ENCODE measurements around the gene ASB18. TPM values are rescaled to one million over a fixed set of nuclear protein-coding genes. Genes with fewer than 3 reads are reported as not detected.

ASB18 gene
- total RNA-seq, 1 experiment from 2014 or later: not detected

GRCh38 chr2:236156860-236157194 lies 107.4 kb downstream of the ASB18 start:
- TF ChIP-seq FOXJ3 (CRISPR knock-in tag; IDR thresholded peaks at IDR 0.05; ENCODE audit: borderline replicate concordance) (no peak), RELA (CRISPR knock-in tag; IDR thresholded peaks at IDR 0.05; ENCODE audit: borderline replicate concordance) (no peak), FOXK1 (CRISPR knock-in tag; IDR thresholded peaks at IDR 0.05) (no peak), CREM (CRISPR knock-in tag; IDR thresholded peaks at IDR 0.05) (no peak), NR2C2 (CRISPR knock-in tag; IDR thresholded peaks at IDR 0.05) (no peak), SOX15 (CRISPR knock-in tag; IDR thresholded peaks at IDR 0.05) (no peak), ATF6 (CRISPR knock-in tag; IDR thresholded peaks at IDR 0.05) (no peak), E2F1 (CRISPR knock-in tag; IDR thresholded peaks at IDR 0.05) (no peak), OVOL2 (CRISPR knock-in tag; IDR thresholded peaks at IDR 0.05; ENCODE audit: borderline replicate concordance) (no peak), ZNF425 (CRISPR knock-in tag; conservative IDR thresholded peaks at IDR 0.05) (no peak), JUN (CRISPR knock-in tag; IDR thresholded peaks at IDR 0.05) (no peak), ZNF232 (CRISPR knock-in tag; IDR thresholded peaks at IDR 0.05) (no peak), USF1 (CRISPR knock-in tag; IDR thresholded peaks at IDR 0.05) (no peak), ERG (CRISPR knock-in tag; IDR thresholded peaks at IDR 0.05) (no peak), FOXP4 (CRISPR knock-in tag; IDR thresholded peaks at IDR 0.05) (no peak), HMGA2 (CRISPR knock-in tag; IDR thresholded peaks at IDR 0.05) (no peak), NFYB (CRISPR knock-in tag; conservative IDR thresholded peaks at IDR 0.05; ENCODE audit: low read depth) (no peak), AFF4 (CRISPR knock-in tag; IDR thresholded peaks at IDR 0.05; ENCODE audit: borderline replicate concordance) (no peak), SP1 (CRISPR knock-in tag; conservative IDR thresholded peaks at IDR 0.05) (no peak), PRDM15 (CRISPR knock-in tag; IDR thresholded peaks at IDR 0.05) (no peak)
- ChIA-PET CTCF (interaction anchor here (1.1 kb wide), 1 partner anchor 21 kb away, joined by 5 read pairs; no protein-coding TSS in a partner anchor), POLR2A (no interaction called here)
- no peak overlapping the region for H3K27ac Mint-ChIP-seq
- no peak for DNase-seq (ENCODE audit: low spot score)
- H3K27me3 Mint-ChIP-seq (ENCODE audit: low read depth): peaks cover 79% of the 10 kb centered on the region
- peaks cover 18% of the 10 kb centered on the region for H3K9me3 Mint-ChIP-seq
- peaks cover 31% of the 10 kb centered on the region for H3K4me1 Mint-ChIP-seq
- no peak overlapping the region for H3K4me3 Mint-ChIP-seq
- peaks cover 12% of the 10 kb centered on the region for H3K36me3 Mint-ChIP-seq
- ATAC-seq: no peak

Data from WTC11 (cell line).